Stimulated activated CD8-positive, alpha-beta memory T cell treated with anti-CD3 and anti-CD28 coated beads, Interleukin-12 subunit alpha, Interleukin-12 subunit beta, amount 100 ng/mL, for 24 hours (primary cell): ENCODE data around the gene NKAPD1.
"Not testable (repeated sequence)": the region's sequence is repeated elsewhere in the genome, so short reads cannot be mapped to it uniquely, and the experiment has no call there.

Experiments used
- DNase-seq: peaks from one replicate; pipeline ENCODE4 v3.0.0-alpha.2; 2020; ENCODE audit errors: extremely low read depth

Gene NKAPD1

GRCh38 chr11:112086422-112087191, 12.5 kb downstream of the NKAPD1 start, which contains the start of the genes SDHD and TIMM8B:
Gene SDHD (plus strand): TSS chr11:112086873. CDS start chr11:112086908, 35 bp downstream.
Gene TIMM8B (minus strand): TSS chr11:112086756. CDS start chr11:112086723, 33 bp downstream.
- DNase-seq = peak; percentile 85

- DNase-seq = no peak
Measured at GRCh38 chr11:112087212-112087611, 13.1 kb downstream of the NKAPD1 start.

GRCh38 chr11:112095302-112095701, 21.2 kb downstream of the NKAPD1 start:
- DNase-seq = not testable (repeated sequence)

GRCh38 chr11:112096194-112096593, 22.1 kb downstream of the NKAPD1 start:
- DNase-seq = no peak

- no peak for DNase-seq
Measured at GRCh38 chr11:112097734-112098528, 23.8 kb downstream of the NKAPD1 start.

- no peak for DNase-seq
Measured at GRCh38 chr11:112100462-112100861, 26.4 kb downstream of the NKAPD1 start.

- DNase-seq = no peak
Measured at GRCh38 chr11:112103446-112103845, 29.3 kb downstream of the NKAPD1 start.

GRCh38 chr11:112106070-112106469, 32.0 kb downstream of the NKAPD1 start:
- DNase-seq = no peak

- no peak for DNase-seq
Measured at GRCh38 chr11:112113539-112114457, 39.7 kb downstream of the NKAPD1 start.

- no peak for DNase-seq
Measured at GRCh38 chr11:112114460-112114859, 40.4 kb downstream of the NKAPD1 start.

GRCh38 chr11:112115386-112115785, 41.3 kb downstream of the NKAPD1 start:
- DNase-seq = no peak

- DNase-seq = no peak
Measured at GRCh38 chr11:112118176-112118575, 44.1 kb downstream of the NKAPD1 start.

GRCh38 chr11:112121981-112122615, 48.0 kb downstream of the NKAPD1 start:
- no peak for DNase-seq

- no peak for DNase-seq
Measured at GRCh38 chr11:112123129-112123528, 49.0 kb downstream of the NKAPD1 start.

- DNase-seq = no peak
Measured at GRCh38 chr11:112127056-112127455, 53.0 kb downstream of the NKAPD1 start.

- DNase-seq = no peak
Measured at GRCh38 chr11:112128483-112129121, 54.5 kb downstream of the NKAPD1 start.

- no peak for DNase-seq
Measured at GRCh38 chr11:112129656-112130055, 55.6 kb downstream of the NKAPD1 start.

- DNase-seq = no peak
Measured at GRCh38 chr11:112132737-112133136, 58.6 kb downstream of the NKAPD1 start.

GRCh38 chr11:112134473-112134872, 60.4 kb downstream of the NKAPD1 start:
- no peak for DNase-seq
